HEK293 (cell line): ENCODE results near the gene FKBP5.

Experiments used
- CTCF ChIP-seq: fragments of 450-650 bp; formaldehyde crosslinking; IDR thresholded peaks from 2 replicates; pipeline ENCODE4 v1.5.1; 2016; ENCODE audit warnings: missing biosample characterization, missing genetic modification characterization
- PATZ1 ChIP-seq: fragments of 450-650 bp; formaldehyde crosslinking; IDR thresholded peaks from 2 replicates; pipeline ENCODE4 v1.5.1; 2016; ENCODE audit warnings: missing biosample characterization, missing genetic modification characterization
- ZNF426 ChIP-seq: fragments of 450-650 bp; formaldehyde crosslinking; IDR thresholded peaks from 2 replicates; pipeline ENCODE4 v1.5.1; 2017; ENCODE audit warnings: missing biosample characterization, missing genetic modification characterization, mild to moderate bottlenecking, inconsistent platforms, moderate library complexity
- ZNF645 ChIP-seq: fragments of 450-650 bp; formaldehyde crosslinking; IDR thresholded peaks from 2 replicates; pipeline ENCODE4; 2016; ENCODE audit warnings: missing biosample characterization, missing genetic modification characterization

GRCh38 chr6:35647400-35647799 is 41.3 kb downstream of the FKBP5 start:
- TF ChIP-seq ZNF426 (tag by site-specific recombination) = no peak
- TF ChIP-seq CTCF = no peak
- TF ChIP-seq PATZ1 (tag by site-specific recombination) = no peak
- no peak for TF ChIP-seq ZNF645
